Measurements from ENCODE around the gene PCED1B. TPM values are rescaled to one million over a fixed set of nuclear protein-coding genes. Genes with fewer than 3 reads are reported as not detected.

The PCED1B gene
- total RNA-seq, 1 donor from 2014 or later = 6.9 TPM

DNA sequence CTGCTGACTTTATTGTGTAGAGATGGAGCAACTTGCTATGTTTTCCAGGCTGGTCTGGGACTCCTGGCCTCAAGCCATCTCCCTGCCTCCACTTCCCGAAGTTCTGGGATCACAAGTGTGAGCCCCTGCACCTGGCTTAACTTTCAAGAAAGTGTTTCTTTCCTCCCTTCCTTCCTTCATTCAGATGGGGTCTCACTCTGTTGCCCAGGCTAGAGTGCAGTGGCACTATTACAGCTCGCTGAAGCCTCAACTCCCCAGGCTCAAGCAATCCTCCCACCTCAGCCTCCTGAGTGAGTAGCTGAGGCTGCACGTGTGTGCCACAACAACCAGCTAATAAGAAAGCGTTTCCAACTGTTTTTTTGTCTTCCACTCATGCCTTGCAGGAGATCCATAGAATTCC, 186.0 kb downstream of the PCED1B start:
- H3K9me3 ChIP-seq = no peaks in the 10 kb centered on the region
- no peaks in the 10 kb centered on the region for H3K36me3 ChIP-seq
- intact Hi-C loops (cut with DNase I) = no loop called here
- H3K27me3 ChIP-seq = no peaks in the 10 kb centered on the region
- H3K4me3 ChIP-seq = no peak overlapping the region
- DNase-seq (ENCODE audit: extremely low spot score in 2 of 2) = no peak
- TF ChIP-seq, protein P1, sequence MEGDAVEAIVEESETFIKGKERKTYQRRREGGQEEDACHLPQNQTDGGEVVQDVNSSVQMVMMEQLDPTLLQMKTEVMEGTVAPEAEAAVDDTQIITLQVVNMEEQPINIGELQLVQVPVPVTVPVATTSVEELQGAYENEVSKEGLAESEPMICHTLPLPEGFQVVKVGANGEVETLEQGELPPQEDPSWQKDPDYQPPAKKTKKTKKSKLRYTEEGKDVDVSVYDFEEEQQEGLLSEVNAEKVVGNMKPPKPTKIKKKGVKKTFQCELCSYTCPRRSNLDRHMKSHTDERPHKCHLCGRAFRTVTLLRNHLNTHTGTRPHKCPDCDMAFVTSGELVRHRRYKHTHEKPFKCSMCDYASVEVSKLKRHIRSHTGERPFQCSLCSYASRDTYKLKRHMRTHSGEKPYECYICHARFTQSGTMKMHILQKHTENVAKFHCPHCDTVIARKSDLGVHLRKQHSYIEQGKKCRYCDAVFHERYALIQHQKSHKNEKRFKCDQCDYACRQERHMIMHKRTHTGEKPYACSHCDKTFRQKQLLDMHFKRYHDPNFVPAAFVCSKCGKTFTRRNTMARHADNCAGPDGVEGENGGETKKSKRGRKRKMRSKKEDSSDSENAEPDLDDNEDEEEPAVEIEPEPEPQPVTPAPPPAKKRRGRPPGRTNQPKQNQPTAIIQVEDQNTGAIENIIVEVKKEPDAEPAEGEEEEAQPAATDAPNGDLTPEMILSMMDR (IDR thresholded peaks at IDR 0.05) = no peak
- no peak for TF ChIP-seq POLR2AphosphoS5 (IDR thresholded peaks at IDR 0.05; ENCODE audit: insufficient read depth in 1 of 2, low read depth in 1 of 2)
- no peak for TF ChIP-seq POLR2A (IDR thresholded peaks at IDR 0.05)
- no peaks in the 10 kb centered on the region for H3K4me1 ChIP-seq
- no peak overlapping the region for H3K27ac ChIP-seq

DNA sequence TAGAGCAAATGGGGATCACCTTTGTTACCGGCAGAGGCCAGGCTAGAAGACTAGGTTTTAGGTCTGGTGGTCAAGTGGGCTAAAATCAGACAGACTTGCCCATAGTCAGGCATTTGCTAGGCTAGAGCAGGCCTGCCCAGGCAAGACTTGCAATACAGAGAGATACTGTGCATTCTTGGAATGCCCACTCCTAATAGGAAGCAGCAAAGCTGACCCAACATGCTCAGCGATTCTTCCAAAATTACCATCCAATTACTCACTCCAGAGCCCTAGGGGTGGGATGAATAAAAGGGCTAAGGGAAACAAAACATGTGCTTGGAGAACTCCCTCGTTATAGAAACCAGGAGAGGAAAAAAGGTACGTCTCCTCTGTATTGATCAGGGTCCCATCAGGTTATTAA, 188.2 kb downstream of the PCED1B start:
- Histone ChIP-seq H3K9me3 (no peaks in the 10 kb centered on the region), H3K4me3 (no peak overlapping the region), H3K27me3 (no peaks in the 10 kb centered on the region), H3K27ac (no peak overlapping the region), H3K4me1 (no peaks in the 10 kb centered on the region), H3K36me3 (no peaks in the 10 kb centered on the region)
- TF ChIP-seq, protein P1 (IDR thresholded peaks at IDR 0.05) = no peak
- TF ChIP-seq POLR2AphosphoS5 (IDR thresholded peaks at IDR 0.05; ENCODE audit: insufficient read depth in 1 of 2, low read depth in 1 of 2) (no peak), POLR2A (IDR thresholded peaks at IDR 0.05) (no peak)
- intact Hi-C loops (cut with DNase I) = no loop called here
- DNase-seq (ENCODE audit: extremely low spot score in 2 of 2) = no peak

DNA sequence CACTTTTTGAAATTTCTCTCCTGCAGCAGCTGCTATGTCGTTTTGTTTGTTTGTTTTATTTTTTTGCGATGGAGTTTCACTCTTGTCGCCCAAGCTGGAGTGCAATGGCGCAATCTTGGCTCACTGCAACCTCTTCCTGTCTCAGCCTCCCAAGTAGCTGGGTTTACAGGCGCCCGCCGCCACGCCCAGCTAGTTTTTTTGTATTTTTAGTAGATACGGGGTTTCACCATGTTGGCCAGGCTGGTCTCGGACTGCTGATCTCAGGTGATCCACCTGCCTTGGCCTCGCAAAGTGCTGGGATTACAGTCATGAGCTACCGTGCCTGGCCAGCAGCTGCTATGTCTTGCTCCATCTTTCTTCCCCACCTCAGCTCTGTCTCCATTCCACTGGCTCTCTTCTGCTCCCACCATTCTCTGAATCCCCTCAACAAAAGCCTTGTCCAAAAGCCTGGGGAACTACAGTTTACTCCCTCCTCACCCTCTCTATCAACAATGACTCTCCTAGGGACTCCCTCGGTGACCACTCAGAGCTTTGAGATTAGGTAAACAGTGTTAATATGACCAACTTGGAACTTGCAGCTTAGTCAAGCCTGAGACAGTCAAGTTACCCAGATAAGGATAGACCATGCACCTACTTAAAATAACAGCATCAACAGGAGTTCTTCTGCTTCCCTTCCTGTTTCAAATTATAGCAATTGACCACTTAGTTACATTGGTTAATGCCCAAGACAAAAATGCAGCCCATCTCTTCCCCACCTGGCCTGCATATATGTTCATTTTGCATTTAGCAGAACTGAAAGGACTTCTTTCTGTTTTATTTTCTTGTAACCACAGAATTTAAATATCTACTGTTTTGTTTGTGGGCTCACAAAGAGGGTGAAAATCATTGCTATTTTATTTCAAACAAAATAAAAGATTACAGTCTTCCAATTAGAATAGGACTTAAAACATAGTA, 189.4 kb downstream of the PCED1B start:
- no peak overlapping the region for H3K27ac ChIP-seq
- H3K4me1 ChIP-seq = no peaks in the 10 kb centered on the region
- TF ChIP-seq POLR2AphosphoS5 (IDR thresholded peaks at IDR 0.05; ENCODE audit: insufficient read depth in 1 of 2, low read depth in 1 of 2) (no peak), POLR2A (IDR thresholded peaks at IDR 0.05) (no peak)
- TF ChIP-seq, protein P1 (IDR thresholded peaks at IDR 0.05) = no peak
- no peaks in the 10 kb centered on the region for H3K27me3 ChIP-seq
- H3K36me3 ChIP-seq = no peaks in the 10 kb centered on the region
- H3K9me3 ChIP-seq = no peaks in the 10 kb centered on the region
- DNase-seq (ENCODE audit: extremely low spot score in 2 of 2) = no peak
- intact Hi-C loops (cut with DNase I) = no loop called here
- no peak overlapping the region for H3K4me3 ChIP-seq

DNA sequence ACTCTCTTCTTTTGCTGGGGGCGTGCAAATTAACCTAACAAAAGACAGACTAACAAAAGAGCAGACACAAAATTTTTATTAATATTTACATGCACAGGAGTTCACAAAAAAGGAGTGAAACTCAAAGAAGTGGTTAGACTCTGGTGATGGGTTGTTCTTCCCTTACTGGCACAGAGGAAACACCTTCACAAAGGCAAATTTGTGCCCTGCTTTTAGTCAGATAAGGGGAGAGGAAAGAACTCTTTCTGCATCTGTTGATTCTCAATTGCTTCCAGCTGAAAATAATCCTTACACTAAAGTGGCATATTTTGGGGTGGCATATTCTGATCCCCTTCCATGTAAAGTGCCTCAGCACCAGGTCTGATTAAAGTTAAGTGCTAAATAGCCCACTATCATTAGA, 190.5 kb downstream of the PCED1B start:
- Histone ChIP-seq H3K9me3 (no peaks in the 10 kb centered on the region), H3K27me3 (no peaks in the 10 kb centered on the region), H3K27ac (no peak overlapping the region), H3K4me1 (no peaks in the 10 kb centered on the region), H3K4me3 (no peak overlapping the region), H3K36me3 (no peaks in the 10 kb centered on the region)
- TF ChIP-seq, protein P1 (IDR thresholded peaks at IDR 0.05) = no peak
- TF ChIP-seq POLR2A (IDR thresholded peaks at IDR 0.05) = no peak
- TF ChIP-seq POLR2AphosphoS5 (IDR thresholded peaks at IDR 0.05; ENCODE audit: insufficient read depth in 1 of 2, low read depth in 1 of 2) = no peak
- intact Hi-C loops (cut with DNase I) = no loop called here
- no peak for DNase-seq (ENCODE audit: extremely low spot score in 2 of 2)
